T47D (cell line): Measurements from ENCODE around the gene NUCKS1.

Source experiments
- DNase-seq, 2 experiments: peaks; one replicate each; pipeline versions ENCODE4 v3.0.0 to v3.0.0-alpha.2; 2011 to 2012; ENCODE audit warnings: low read depth in 1 of 2, low spot score in 1 of 2
- JUND ChIP-seq: IDR thresholded peaks from 2 replicates; pipeline ENCODE4 v1.6.1; 2012; ENCODE audit warnings: low read depth
- in situ Hi-C: cut with HindIII; loops from 2 replicates; pipeline ENCODE4 v1.10.0; 2016; ENCODE audit warnings: low sequenced_read_pairs, low pct_unique_long_range_greater_than_20kb

NUCKS1 gene

GRCh38 chr1:205665201-205666045, 84.6 kb downstream of the NUCKS1 start:
- DNase-seq = no peak
- no peak for TF ChIP-seq JUND
- in situ Hi-C loops = no loop called here

GRCh38 chr1:205664399-205665017, 85.5 kb downstream of the NUCKS1 start:
- in situ Hi-C loops = no loop called here
- no peak for TF ChIP-seq JUND
- peak; percentile 62 to 69 for DNase-seq

- TF ChIP-seq JUND = no peak
- in situ Hi-C loops = no loop called here
- no peak for DNase-seq
Observed at GRCh38 chr1:205663286-205663936, 86.6 kb downstream of the NUCKS1 start.
